Psoas muscle (tissue), 8 donors: Measurements from ENCODE around the gene UBE2F. TPM values are rescaled to one million over a fixed set of nuclear protein-coding genes. Genes with fewer than 3 reads are reported as not detected.

Experiments
- ATAC-seq, 4 donors: fragments of 200-7000 bp; cut with Tn5 transposase; one replicate each; pipeline ENCODE4 v1.9.1; 2020; ENCODE audit warnings: moderate library complexity in 3 of 4, mild to moderate bottlenecking in 2 of 4
- DNase-seq, 2 donors: peaks; one replicate each; pipeline ENCODE4 v3.0.0-alpha.2; 2020
- H3K27ac ChIP-seq: fragments of 200-600 bp; one replicate; pipeline ENCODE4 v1.8.0; 2022
- H3K27me3 ChIP-seq, 3 donors: fragments of 200-600 bp in 1 of 3; one replicate each; pipeline versions ENCODE4 v1.6.1 to v1.8.0; 2013 to 2022; ENCODE audit warnings: low read length in 2 of 3, mild to moderate bottlenecking in 2 of 3, moderate library complexity in 1 of 3; ENCODE audit not compliant: insufficient read depth in 3 of 3
- H3K36me3 ChIP-seq, 2 donors: fragments of 200-600 bp in 1 of 2; one replicate each; pipeline versions ENCODE4 v1.6.1 to v1.8.0; 2013 to 2022; ENCODE audit warnings: low read depth in 1 of 2, mild to moderate bottlenecking in 1 of 2, moderate library complexity in 1 of 2; ENCODE audit not compliant: insufficient read depth in 1 of 2
- H3K4me1 ChIP-seq: fragments of 200-600 bp; one replicate; pipeline ENCODE4 v1.8.0; 2022
- H3K4me3 ChIP-seq: fragments of 200-600 bp; one replicate; pipeline ENCODE4 v1.8.0; 2022; ENCODE audit warnings: mild to moderate bottlenecking
- H3K9me3 ChIP-seq: fragments of 200-600 bp; one replicate; pipeline ENCODE4 v1.8.0; 2022
- CTCF ChIP-seq: fragments of 200-600 bp; IDR thresholded peaks from one replicate; pipeline ENCODE4 v1.8.0; 2022; ENCODE audit warnings: antibody characterized with exemption
- WGBS, 3 donors: extraction: QIAGEN DNeasy Blood & Tissue Kit; methylation state at CpG; one replicate each; pipeline versions ENCODE4 v1.1.6 to v1.1.7; 2013; 5-methylcytosine and 5-hydroxymethylcytosine counted together
- intact Hi-C, 2 donors: fragments of 100-400 bp; cut with DNase I; formaldehyde crosslinking; loops; one replicate each; pipeline versions ENCODE4 v1.11.0 to v1.14.2; 2022
- polyA plus RNA-seq, 3 donors: library from polyadenylated mRNA; stranded (reverse); fragments of 200-250 nt; gene quantifications; one replicate each; pipeline ENCODE4 v1.2.3, GENCODE V29; 2013
- total RNA-seq, 4 donors: library from RNA; stranded (reverse); fragmentation: NEBNext Ultra II Directional in 2 of 4; extraction: Animal tissue kit (Norgen Biotek cat#: 25700) in 2 of 4; gene quantifications; one replicate each; pipeline versions ENCODE4 v1.2.1 to v1.2.4, GENCODE V29; 2021 to 2023
- donor health status: healthy with polysubstance abuse.
- donor health status: DM: no; HTN: no; CAD: no; lungs with moderate emphysema.
- donor health status: Bipolar disorder and iron deficiency.
- donor health status: healthy.
- donor health status: DM: yes; HTN: yes; CAD: no.
- donor health status: DM: no; HTN: no; CAD: no.
- donor health status: DM: no; HTN: no; CAD: no.
- donor health status: DM: yes; HTN: yes; CAD: no.

The UBE2F gene
- total and polyA plus RNA-seq, 7 donors = 46.0 to 134 (median 67.5) TPM

GRCh38 chr2:238027058-238027457 lies 60.2 kb downstream of the UBE2F start:
- intact Hi-C loops = no loop called here
- no peak overlapping the region for H3K27ac ChIP-seq
- H3K4me1 ChIP-seq = no peaks in the 10 kb centered on the region
- DNase-seq = no peak
- no peaks in the 10 kb centered on the region for H3K27me3 ChIP-seq
- H3K9me3 ChIP-seq = no peaks in the 10 kb centered on the region
- H3K36me3 ChIP-seq = peaks cover 0 to 62% of the 10 kb centered on the region in 2 donors
- WGBS, 3 donors = 81 to 86% (median 82%) methylated on average over 4 of the region's 4 CpGs
- no peak for ATAC-seq
- no peak for TF ChIP-seq CTCF
- H3K4me3 ChIP-seq = no peak overlapping the region

DNA sequence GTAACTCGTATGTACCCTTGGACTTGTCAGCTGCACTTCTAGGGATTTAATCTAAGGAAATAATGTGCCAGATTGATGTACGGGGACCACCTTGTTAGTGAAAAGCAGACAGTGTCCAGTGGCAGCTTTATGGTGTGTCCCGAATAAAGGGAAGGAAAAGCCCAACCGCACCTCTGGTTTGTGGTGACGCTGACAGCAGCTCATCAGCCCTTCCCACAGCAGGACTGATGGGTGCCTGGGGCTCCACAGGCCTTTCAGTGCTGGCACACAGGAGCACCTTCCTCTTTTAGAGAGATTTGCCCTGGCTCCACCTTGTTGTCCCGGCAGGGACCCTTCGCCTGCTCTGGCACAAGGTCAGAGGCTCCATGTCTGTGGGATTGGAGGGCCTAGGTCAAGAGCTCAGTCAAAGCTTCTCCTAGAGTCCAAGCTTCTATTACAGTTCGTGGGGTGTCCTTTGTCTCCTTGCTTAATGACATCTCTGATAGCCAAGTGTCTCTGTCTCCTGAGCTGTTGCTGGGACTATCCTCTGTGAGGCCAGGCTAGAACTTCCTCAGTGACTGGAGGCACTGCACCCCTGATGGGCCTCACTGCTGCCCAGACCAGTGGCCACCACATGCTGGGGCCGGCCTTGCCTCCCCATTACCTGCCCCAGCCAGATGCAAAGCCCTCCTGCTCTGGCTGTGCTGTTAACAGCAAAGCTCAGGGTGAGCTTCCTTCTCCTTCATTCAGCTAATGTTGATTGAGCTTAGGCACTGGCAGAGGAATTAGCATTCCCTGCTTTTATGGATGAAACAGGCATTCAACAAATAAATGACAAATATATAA lies 61.0 kb downstream of the UBE2F start:
- Histone ChIP-seq H3K9me3 (no peaks in the 10 kb centered on the region), H3K27ac (no peak overlapping the region), H3K4me1 (no peaks in the 10 kb centered on the region), H3K27me3 (no peaks in the 10 kb centered on the region), H3K4me3 (no peak overlapping the region), H3K36me3 (peaks cover 0 to 70% of the 10 kb centered on the region in 2 donors)
- no peak for DNase-seq
- WGBS, 3 donors = 85 to 89% (median 86%) methylated on average over 9 of the region's 9 CpGs
- intact Hi-C loops = no loop called here
- no peak for TF ChIP-seq CTCF
- ATAC-seq = no peak

- H3K4me3 ChIP-seq = no peak overlapping the region
- intact Hi-C loops = no loop called here
- no peaks in the 10 kb centered on the region for H3K9me3 ChIP-seq
- TF ChIP-seq CTCF = no peak
- no peaks in the 10 kb centered on the region for H3K4me1 ChIP-seq
- 98 to 100% (median 98%) methylated on average over 3 of the region's 3 CpGs for WGBS, 3 donors
- no peak for ATAC-seq
- DNase-seq = no peak
- peaks cover 0 to 84% of the 10 kb centered on the region in 2 donors for H3K36me3 ChIP-seq
- H3K27me3 ChIP-seq = no peaks in the 10 kb centered on the region
- H3K27ac ChIP-seq = no peak overlapping the region
Measured at GRCh38 chr2:238029853-238030252, 63.0 kb downstream of the UBE2F start.

DNA sequence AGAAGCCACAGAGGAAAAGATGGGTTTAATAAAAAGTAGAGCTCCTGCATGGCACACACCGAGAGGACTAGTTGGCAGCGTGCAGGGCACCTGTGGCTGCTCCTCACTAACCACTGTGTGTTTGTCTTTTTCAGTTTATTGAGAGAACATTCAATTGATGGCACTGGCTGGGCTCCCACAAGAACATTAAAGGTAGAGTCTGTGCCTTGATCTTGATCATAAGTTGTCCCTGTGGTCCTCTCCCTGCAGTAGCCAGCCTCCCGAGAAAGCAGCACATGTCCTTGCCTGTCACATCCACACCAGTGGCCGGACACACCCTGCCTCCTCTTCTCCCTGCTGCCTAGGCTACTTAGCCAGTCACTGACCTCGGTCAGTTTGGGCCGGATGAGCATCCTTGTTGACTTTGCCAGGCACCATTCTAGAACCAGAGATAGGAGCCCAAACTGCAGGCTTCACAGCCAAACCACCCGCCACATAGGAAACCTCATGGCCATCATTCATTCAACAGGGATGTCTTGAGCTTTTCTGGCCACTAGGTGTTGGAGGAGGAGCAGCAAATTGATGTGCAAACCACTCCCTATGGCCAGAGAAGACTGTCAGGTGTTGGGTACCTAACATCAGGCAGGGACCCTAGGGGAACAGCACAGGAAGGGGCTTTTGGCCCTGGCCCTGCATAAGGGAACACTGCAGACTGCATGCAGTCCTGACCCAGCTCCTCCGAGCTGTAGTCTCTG lies 63.8 kb downstream of the UBE2F start:
- H3K4me1 ChIP-seq = no peaks in the 10 kb centered on the region
- 81 to 85% (median 82%) methylated on average over 8 of the region's 8 CpGs for WGBS, 3 donors
- ATAC-seq = no peak
- no peaks in the 10 kb centered on the region for H3K27me3 ChIP-seq
- H3K4me3 ChIP-seq = no peak overlapping the region
- no peaks in the 10 kb centered on the region for H3K9me3 ChIP-seq
- intact Hi-C loops = no loop called here
- H3K36me3 ChIP-seq = peaks cover 0 to 85% of the 10 kb centered on the region in 2 donors
- no peak for TF ChIP-seq CTCF
- no peak for DNase-seq
- no peak overlapping the region for H3K27ac ChIP-seq
